Measurements from ENCODE around the gene ALOX15B. TPM values are rescaled to one million over a fixed set of nuclear protein-coding genes. Genes with fewer than 3 reads are reported as not detected.

ALOX15B gene
- total and polyA plus RNA-seq, 10 of the 15 experiments (the other 5 are each of a cell fraction or from before 2014, with no cell fraction given), result 0.01 TPM; not detected in 9

DNA sequence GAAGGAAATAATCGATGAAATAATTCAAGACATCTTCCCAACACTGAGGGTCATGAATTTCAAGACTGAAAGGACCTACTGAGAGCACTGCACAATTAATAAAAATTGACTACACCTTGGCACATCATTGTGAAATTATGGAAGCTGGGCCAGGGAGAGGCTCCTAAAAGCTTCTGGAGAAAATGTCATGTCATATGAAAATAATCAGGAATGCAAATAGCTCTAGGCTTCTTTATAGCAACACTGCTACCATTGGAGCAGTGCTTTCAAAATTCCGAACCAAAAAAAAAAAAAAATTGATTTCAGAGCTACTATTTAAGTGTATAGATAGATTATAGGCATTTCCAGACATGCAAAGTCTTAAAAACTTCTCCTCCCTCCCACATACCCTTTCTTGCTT lies 6.4 kb upstream of the ALOX15B start:
- Histone ChIP-seq H3K4me2 (ENCODE audit: control insufficient read depth, insufficient read depth) (no peak overlapping the region), H3K9ac (ENCODE audit: control insufficient read depth, insufficient read depth, low read length) (no peak overlapping the region), H3K79me2 (ENCODE audit: control insufficient read depth, insufficient read depth, low read length) (no peaks in the 10 kb centered on the region), H3K9me3 (replicated peaks; ENCODE audit: control insufficient read depth, insufficient read depth, low read length) (no peaks in the 10 kb centered on the region; the same call in 2 of the 3 replicates), H4K20me1 (ENCODE audit: control insufficient read depth, insufficient read depth) (no peaks in the 10 kb centered on the region), H3K4me3 (no peak overlapping the region), H3K27ac (ENCODE audit: control insufficient read depth, insufficient read depth) (no peak overlapping the region), H3K27me3 (replicated peaks in 1 of 2; ENCODE audit: control insufficient read depth in 2 of 2, insufficient read depth in 2 of 2, low read length in 1 of 2) (no peaks in the 10 kb centered on the region; a peak in 2 of 4 replicates), H3K36me3 (ENCODE audit: control insufficient read depth in 2 of 2, insufficient read depth in 2 of 2, low read length in 1 of 2) (no peaks in the 10 kb centered on the region), H3K4me1 (ENCODE audit: control insufficient read depth, insufficient read depth, low read length) (no peaks in the 10 kb centered on the region), H2AFZ (ENCODE audit: control insufficient read depth, low read depth, low read length) (no peak overlapping the region)
- SMC1A ChIA-PET (ENCODE audit: uncharacterized antibody, unreplicated experiment), result interaction anchor here (0.7 to 0.9 kb wide), 2 partner anchors 9 to 42 kb away, joined by 3 to 5 read pairs; no protein-coding TSS in a partner anchor
- FAIRE-seq, result no peak
- POLR2A ChIA-PET, result interaction anchor here (0.5 to 0.7 kb wide), 2 partner anchors 78 to 347 kb away, joined by 3 to 4 read pairs; no protein-coding TSS in a partner anchor
- no peak for ATAC-seq
- in situ Hi-C loops (cut with MboI) (no loop called here), intact Hi-C loops (cut with micrococcal nuclease; ENCODE audit: unreplicated experiment) (no loop called here)
- BruUV-seq (replicated peaks), result no TSS peak
- TF ChIP-seq, protein P1, sequence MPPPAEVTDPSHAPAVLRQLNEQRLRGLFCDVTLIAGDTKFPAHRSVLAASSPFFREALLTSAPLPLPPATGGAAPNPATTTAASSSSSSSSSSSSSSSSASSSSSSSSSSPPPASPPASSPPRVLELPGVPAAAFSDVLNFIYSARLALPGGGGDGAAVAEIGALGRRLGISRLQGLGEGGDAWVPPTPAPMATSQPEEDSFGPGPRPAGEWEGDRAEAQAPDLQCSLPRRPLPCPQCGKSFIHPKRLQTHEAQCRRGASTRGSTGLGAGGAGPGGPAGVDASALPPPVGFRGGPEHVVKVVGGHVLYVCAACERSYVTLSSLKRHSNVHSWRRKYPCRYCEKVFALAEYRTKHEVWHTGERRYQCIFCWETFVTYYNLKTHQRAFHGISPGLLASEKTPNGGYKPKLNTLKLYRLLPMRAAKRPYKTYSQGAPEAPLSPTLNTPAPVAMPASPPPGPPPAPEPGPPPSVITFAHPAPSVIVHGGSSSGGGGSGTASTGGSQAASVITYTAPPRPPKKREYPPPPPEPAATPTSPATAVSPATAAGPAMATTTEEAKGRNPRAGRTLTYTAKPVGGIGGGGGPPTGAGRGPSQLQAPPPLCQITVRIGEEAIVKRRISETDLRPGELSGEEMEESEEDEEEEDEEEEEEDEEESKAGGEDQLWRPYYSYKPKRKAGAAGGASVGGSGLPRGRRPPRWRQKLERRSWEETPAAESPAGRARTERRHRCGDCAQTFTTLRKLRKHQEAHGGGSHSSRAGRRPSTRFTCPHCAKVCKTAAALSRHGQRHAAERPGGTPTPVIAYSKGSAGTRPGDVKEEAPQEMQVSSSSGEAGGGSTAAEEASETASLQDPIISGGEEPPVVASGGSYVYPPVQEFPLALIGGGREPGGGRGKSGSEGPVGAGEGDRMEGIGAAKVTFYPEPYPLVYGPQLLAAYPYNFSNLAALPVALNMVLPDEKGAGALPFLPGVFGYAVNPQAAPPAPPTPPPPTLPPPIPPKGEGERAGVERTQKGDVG (CRISPR knock-in tag; IDR thresholded peaks at IDR 0.05), result no peak
- TF ChIP-seq MYC (IDR thresholded peaks at IDR 0.05; ENCODE audit: insufficient read depth, insufficient read length, insufficient replicate concordance, low read length, severe bottlenecking), result no peak
- TF ChIP-seq, protein P2, sequence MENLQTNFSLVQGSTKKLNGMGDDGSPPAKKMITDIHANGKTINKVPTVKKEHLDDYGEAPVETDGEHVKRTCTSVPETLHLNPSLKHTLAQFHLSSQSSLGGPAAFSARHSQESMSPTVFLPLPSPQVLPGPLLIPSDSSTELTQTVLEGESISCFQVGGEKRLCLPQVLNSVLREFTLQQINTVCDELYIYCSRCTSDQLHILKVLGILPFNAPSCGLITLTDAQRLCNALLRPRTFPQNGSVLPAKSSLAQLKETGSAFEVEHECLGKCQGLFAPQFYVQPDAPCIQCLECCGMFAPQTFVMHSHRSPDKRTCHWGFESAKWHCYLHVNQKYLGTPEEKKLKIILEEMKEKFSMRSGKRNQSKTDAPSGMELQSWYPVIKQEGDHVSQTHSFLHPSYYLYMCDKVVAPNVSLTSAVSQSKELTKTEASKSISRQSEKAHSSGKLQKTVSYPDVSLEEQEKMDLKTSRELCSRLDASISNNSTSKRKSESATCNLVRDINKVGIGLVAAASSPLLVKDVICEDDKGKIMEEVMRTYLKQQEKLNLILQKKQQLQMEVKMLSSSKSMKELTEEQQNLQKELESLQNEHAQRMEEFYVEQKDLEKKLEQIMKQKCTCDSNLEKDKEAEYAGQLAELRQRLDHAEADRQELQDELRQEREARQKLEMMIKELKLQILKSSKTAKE (IDR thresholded peaks at IDR 0.05; ENCODE audit: low read depth, poor library complexity, severe bottlenecking), result no peak
- TF ChIP-seq PAX8 (IDR thresholded peaks at IDR 0.05), result no peak
- TF ChIP-seq, protein P3, sequence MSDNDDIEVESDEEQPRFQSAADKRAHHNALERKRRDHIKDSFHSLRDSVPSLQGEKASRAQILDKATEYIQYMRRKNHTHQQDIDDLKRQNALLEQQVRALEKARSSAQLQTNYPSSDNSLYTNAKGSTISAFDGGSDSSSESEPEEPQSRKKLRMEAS (IDR thresholded peaks at IDR 0.05; ENCODE audit: low read depth, low read length), result no peak
- TF ChIP-seq FOXK2 (IDR thresholded peaks at IDR 0.05), result no peak
- TF ChIP-seq NR2C2 (IDR thresholded peaks at IDR 0.05; ENCODE audit: borderline replicate concordance, control insufficient read depth, insufficient read length, low read depth), result no peak
- TF ChIP-seq SREBF1 (IDR thresholded peaks at IDR 0.05; ENCODE audit: low read length), result no peak
- no peak for TF ChIP-seq ZBED1 (IDR thresholded peaks at IDR 0.05; ENCODE audit: borderline replicate concordance)
- TF ChIP-seq, protein P4, sequence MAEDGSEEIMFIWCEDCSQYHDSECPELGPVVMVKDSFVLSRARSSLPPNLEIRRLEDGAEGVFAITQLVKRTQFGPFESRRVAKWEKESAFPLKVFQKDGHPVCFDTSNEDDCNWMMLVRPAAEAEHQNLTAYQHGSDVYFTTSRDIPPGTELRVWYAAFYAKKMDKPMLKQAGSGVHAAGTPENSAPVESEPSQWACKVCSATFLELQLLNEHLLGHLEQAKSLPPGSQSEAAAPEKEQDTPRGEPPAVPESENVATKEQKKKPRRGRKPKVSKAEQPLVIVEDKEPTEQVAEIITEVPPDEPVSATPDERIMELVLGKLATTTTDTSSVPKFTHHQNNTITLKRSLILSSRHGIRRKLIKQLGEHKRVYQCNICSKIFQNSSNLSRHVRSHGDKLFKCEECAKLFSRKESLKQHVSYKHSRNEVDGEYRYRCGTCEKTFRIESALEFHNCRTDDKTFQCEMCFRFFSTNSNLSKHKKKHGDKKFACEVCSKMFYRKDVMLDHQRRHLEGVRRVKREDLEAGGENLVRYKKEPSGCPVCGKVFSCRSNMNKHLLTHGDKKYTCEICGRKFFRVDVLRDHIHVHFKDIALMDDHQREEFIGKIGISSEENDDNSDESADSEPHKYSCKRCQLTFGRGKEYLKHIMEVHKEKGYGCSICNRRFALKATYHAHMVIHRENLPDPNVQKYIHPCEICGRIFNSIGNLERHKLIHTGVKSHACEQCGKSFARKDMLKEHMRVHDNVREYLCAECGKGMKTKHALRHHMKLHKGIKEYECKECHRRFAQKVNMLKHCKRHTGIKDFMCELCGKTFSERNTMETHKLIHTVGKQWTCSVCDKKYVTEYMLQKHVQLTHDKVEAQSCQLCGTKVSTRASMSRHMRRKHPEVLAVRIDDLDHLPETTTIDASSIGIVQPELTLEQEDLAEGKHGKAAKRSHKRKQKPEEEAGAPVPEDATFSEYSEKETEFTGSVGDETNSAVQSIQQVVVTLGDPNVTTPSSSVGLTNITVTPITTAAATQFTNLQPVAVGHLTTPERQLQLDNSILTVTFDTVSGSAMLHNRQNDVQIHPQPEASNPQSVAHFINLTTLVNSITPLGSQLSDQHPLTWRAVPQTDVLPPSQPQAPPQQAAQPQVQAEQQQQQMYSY (CRISPR knock-in tag; IDR thresholded peaks at IDR 0.05), result no peak
- TF ChIP-seq, protein P5, sequence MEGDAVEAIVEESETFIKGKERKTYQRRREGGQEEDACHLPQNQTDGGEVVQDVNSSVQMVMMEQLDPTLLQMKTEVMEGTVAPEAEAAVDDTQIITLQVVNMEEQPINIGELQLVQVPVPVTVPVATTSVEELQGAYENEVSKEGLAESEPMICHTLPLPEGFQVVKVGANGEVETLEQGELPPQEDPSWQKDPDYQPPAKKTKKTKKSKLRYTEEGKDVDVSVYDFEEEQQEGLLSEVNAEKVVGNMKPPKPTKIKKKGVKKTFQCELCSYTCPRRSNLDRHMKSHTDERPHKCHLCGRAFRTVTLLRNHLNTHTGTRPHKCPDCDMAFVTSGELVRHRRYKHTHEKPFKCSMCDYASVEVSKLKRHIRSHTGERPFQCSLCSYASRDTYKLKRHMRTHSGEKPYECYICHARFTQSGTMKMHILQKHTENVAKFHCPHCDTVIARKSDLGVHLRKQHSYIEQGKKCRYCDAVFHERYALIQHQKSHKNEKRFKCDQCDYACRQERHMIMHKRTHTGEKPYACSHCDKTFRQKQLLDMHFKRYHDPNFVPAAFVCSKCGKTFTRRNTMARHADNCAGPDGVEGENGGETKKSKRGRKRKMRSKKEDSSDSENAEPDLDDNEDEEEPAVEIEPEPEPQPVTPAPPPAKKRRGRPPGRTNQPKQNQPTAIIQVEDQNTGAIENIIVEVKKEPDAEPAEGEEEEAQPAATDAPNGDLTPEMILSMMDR (IDR thresholded peaks at IDR 0.05 in 2 of 3, conservative IDR thresholded peaks at IDR 0.05 in 1 of 3; ENCODE audit: control insufficient read depth in 2 of 3, extremely low read depth in 1 of 3, insufficient read depth in 1 of 3, low read depth in 3 of 3, low read length in 3 of 3), result no peak
- 0% methylated on average over 2 of the region's 2 CpGs for WGBS (ENCODE audit: insufficient coverage, insufficient replicate concordance, low lambda C conversion rate, missing lambda C conversion rate)
- RAD21 ChIA-PET (ENCODE audit: unreplicated experiment), result interaction anchor here (1.0 kb wide), 1 partner anchor 25 kb away, joined by 3 read pairs; no protein-coding TSS in a partner anchor
- CTCF ChIA-PET, result interaction anchor here (0.8 to 1.5 kb wide), 5 partner anchors 9 to 83 kb away, joined by 3 to 11 read pairs (median 3); no protein-coding TSS in a partner anchor
- no peak for DNase-seq (ENCODE audit: low read depth, low spot score)
